Spleen (tissue), 7 donors: ENCODE measurements around the gene RASSF5.
A peak's percentile ranks its signal among the peaks of the same experiment; 100 is the strongest.

Experiments used
- POLR2A ChIP-seq, 3 donors: fragments of 450-650 bp; IDR thresholded peaks; one replicate each; pipeline ENCODE4 v1.5.1; 2017; ENCODE audit warnings: antibody characterized with exemption in 3 of 3, mild to moderate bottlenecking in 1 of 3
- POLR2AphosphoS5 ChIP-seq, 3 donors: sonication (generic); formaldehyde crosslinking; IDR thresholded peaks; one replicate each; pipeline ENCODE4 v1.5.1; 2017; ENCODE audit warnings: antibody characterized with exemption in 3 of 3
- TF ChIP-seq, protein P1 (sequence below), 11 experiments: fragments of 200-600 bp in 7 of 11; fragments of 450-650 bp in 4 of 11; sonication (generic) in 4 of 11; IDR thresholded peaks in 8 of 11; conservative IDR thresholded peaks in 3 of 11; 1 replicate in 7 of 11; 2 replicates in 4 of 11; pipeline versions ENCODE4 v1.4.0 to v1.8.0; 2016 to 2021; ENCODE audit warnings: antibody characterized with exemption in 11 of 11, inconsistent platforms in 4 of 11, mild to moderate bottlenecking in 1 of 11
- donor health status: DM: no; HTN: no; CAD: no; lungs with moderate emphysema.
- donor health status: DM: no; HTN: no; CAD: no.
- donor health status: DM: no; HTN: no; CAD: no.

DNA sequence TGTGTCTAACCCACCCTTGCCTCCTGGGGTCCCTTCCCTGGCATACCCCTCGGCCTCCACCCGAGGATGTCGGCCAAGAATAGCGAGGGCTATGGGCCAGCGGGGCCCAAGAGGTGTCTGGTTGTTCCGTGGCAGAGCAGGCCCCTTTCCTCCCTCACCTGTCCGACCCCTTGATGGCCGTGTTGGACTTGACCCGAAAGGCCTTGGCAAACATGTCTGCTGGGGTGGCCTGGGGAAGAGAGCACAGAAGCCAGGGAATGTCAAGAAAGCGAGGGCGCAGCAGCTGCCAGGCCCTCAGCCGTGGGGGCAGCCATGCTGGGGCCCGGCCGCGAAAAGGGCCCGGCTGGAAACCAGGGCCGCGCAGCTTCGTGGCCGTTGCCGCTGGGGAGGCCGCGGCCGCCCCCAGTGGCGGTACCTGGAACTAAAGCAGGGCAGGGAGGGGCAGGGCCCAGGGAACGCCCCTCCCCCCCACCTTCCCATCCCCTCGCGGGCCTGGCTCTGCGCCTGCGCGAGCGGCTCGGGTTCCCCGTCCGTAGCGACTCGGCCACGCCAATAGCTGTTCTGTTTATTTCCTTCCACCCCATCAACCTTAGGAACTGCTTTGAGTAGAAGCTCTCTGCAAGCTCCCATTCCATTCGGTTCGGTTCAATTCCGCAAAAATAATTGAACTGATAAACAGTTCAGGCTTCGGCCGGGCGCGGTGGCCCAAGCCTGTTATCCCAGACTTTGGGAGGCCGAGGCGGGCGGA lies 105.0 kb downstream of the RASSF5 start, which contains the start of gene EIF2D:
- TF ChIP-seq, protein P1, sequence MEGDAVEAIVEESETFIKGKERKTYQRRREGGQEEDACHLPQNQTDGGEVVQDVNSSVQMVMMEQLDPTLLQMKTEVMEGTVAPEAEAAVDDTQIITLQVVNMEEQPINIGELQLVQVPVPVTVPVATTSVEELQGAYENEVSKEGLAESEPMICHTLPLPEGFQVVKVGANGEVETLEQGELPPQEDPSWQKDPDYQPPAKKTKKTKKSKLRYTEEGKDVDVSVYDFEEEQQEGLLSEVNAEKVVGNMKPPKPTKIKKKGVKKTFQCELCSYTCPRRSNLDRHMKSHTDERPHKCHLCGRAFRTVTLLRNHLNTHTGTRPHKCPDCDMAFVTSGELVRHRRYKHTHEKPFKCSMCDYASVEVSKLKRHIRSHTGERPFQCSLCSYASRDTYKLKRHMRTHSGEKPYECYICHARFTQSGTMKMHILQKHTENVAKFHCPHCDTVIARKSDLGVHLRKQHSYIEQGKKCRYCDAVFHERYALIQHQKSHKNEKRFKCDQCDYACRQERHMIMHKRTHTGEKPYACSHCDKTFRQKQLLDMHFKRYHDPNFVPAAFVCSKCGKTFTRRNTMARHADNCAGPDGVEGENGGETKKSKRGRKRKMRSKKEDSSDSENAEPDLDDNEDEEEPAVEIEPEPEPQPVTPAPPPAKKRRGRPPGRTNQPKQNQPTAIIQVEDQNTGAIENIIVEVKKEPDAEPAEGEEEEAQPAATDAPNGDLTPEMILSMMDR (IDR thresholded peaks at IDR 0.05 in 8 of 11, conservative IDR thresholded peaks at IDR 0.05 in 3 of 11), result peak; percentile 97 to 100 (median 100)
- TF ChIP-seq POLR2A (IDR thresholded peaks at IDR 0.05) (peak in 2 of 3 donors; percentile 47 to 87), POLR2AphosphoS5 (IDR thresholded peaks at IDR 0.05) (peak; percentile 82 to 94 (median 85))
